Liver (tissue), 3 donors: ENCODE measurements around the gene GRM2.

Experiments used
- TAF1 ChIP-seq: conservative IDR thresholded peaks from 2 replicates; pipeline ENCODE4 v1.6.1; 2016; ENCODE audit warnings: antibody characterized with exemption, mild to moderate bottlenecking
- TF ChIP-seq, protein P1 (sequence below): IDR thresholded peaks from 2 replicates; pipeline ENCODE4 v1.6.1; 2016; ENCODE audit warnings: antibody characterized with exemption, mild to moderate bottlenecking
- TF ChIP-seq, protein P2 (sequence below): fragments of 150-350 bp; IDR thresholded peaks from 2 replicates; pipeline ENCODE4 v1.5.1; 2017; ENCODE audit warnings: improper control_type of control experiment, low read depth, low read length; ENCODE audit not compliant: missing input control
- donor health status: healthy.
- donor health status: healthy.

DNA sequence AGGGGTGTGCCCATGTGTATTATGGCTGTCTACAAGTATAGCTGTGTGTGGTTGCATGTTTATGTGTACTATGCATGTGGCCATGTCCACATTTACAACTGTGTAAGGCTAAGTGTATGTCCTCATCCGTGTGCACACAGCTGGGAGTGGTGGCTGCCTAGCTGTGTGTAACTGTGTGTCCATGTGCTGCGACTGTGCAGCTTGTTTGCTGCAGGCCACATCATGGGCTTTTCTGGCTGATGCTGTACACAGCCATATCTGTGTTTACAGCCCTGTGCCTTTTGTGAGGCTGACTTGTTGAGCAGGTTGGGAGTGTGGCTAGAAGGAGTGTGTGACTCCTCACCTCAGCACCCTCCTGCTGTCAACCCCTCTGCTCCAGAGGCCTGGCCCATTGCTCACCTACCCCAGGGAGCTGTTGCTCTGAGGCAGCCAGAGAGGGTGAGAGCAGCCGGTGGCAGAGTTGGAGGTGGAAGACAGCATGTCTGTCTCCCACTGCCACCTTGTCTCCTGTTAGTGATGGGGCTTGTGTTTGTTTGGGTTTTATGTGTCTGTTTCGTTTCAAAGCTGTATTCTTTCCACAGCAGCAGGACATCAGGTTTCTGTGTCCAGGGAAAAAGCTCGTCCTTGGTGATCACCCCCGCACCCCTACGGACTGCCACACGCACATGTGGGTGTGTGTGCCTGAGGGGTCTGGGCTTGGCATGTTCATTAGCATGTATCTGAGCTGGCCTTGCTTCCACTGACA is 1.4 kb upstream of the GRM2 start:
- TF ChIP-seq, protein P1, sequence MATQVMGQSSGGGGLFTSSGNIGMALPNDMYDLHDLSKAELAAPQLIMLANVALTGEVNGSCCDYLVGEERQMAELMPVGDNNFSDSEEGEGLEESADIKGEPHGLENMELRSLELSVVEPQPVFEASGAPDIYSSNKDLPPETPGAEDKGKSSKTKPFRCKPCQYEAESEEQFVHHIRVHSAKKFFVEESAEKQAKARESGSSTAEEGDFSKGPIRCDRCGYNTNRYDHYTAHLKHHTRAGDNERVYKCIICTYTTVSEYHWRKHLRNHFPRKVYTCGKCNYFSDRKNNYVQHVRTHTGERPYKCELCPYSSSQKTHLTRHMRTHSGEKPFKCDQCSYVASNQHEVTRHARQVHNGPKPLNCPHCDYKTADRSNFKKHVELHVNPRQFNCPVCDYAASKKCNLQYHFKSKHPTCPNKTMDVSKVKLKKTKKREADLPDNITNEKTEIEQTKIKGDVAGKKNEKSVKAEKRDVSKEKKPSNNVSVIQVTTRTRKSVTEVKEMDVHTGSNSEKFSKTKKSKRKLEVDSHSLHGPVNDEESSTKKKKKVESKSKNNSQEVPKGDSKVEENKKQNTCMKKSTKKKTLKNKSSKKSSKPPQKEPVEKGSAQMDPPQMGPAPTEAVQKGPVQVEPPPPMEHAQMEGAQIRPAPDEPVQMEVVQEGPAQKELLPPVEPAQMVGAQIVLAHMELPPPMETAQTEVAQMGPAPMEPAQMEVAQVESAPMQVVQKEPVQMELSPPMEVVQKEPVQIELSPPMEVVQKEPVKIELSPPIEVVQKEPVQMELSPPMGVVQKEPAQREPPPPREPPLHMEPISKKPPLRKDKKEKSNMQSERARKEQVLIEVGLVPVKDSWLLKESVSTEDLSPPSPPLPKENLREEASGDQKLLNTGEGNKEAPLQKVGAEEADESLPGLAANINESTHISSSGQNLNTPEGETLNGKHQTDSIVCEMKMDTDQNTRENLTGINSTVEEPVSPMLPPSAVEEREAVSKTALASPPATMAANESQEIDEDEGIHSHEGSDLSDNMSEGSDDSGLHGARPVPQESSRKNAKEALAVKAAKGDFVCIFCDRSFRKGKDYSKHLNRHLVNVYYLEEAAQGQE = no peak
- TF ChIP-seq, protein P2, sequence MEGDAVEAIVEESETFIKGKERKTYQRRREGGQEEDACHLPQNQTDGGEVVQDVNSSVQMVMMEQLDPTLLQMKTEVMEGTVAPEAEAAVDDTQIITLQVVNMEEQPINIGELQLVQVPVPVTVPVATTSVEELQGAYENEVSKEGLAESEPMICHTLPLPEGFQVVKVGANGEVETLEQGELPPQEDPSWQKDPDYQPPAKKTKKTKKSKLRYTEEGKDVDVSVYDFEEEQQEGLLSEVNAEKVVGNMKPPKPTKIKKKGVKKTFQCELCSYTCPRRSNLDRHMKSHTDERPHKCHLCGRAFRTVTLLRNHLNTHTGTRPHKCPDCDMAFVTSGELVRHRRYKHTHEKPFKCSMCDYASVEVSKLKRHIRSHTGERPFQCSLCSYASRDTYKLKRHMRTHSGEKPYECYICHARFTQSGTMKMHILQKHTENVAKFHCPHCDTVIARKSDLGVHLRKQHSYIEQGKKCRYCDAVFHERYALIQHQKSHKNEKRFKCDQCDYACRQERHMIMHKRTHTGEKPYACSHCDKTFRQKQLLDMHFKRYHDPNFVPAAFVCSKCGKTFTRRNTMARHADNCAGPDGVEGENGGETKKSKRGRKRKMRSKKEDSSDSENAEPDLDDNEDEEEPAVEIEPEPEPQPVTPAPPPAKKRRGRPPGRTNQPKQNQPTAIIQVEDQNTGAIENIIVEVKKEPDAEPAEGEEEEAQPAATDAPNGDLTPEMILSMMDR = no peak
- TF ChIP-seq TAF1 = no peak
